ENCODE results near the gene RAB4B.

Gene RAB4B

DNA sequence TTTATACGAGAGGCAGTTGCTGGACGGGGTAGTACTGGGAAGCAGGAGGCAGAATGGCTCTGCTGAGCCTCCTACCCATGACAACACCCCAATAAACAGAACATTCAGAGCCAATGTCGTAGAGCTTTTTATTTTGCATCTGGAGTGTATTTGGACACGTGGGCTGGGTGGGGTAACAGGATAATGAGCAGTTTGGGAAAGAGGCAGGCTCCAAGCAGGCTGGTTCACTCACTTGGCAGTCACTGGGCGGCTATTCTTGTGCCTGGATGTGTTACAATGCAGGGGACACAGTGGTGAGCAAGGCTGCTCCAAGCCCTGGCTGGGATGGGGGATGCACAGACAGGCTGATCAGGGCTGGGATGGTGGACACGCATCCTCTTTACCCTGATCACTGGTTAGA lies 37.3 kb upstream of the RAB4B start:
- Histone ChIP-seq H3K4me1 (ENCODE audit: control insufficient read depth, insufficient read depth, low read length) (no peaks in the 10 kb centered on the region), H3K27ac (ENCODE audit: insufficient read depth, low read depth, low read length, poor library complexity, severe bottlenecking) (no peak overlapping the region), H3K27me3 (ENCODE audit: control insufficient read depth, insufficient read depth, low read length, poor library complexity, severe bottlenecking) (no peaks in the 10 kb centered on the region), H3K4me3 (ENCODE audit: insufficient read depth, low read depth, low read length) (no peak overlapping the region), H3K9me3 (ENCODE audit: control insufficient read depth, low read length) (no peaks in the 10 kb centered on the region), H3K36me3 (ENCODE audit: control insufficient read depth, insufficient read depth, low read length) (peaks cover 13% of the 10 kb centered on the region)
- WGBS, 2 experiments = 91% methylated on average over 6 of the region's 6 CpGs

DNA sequence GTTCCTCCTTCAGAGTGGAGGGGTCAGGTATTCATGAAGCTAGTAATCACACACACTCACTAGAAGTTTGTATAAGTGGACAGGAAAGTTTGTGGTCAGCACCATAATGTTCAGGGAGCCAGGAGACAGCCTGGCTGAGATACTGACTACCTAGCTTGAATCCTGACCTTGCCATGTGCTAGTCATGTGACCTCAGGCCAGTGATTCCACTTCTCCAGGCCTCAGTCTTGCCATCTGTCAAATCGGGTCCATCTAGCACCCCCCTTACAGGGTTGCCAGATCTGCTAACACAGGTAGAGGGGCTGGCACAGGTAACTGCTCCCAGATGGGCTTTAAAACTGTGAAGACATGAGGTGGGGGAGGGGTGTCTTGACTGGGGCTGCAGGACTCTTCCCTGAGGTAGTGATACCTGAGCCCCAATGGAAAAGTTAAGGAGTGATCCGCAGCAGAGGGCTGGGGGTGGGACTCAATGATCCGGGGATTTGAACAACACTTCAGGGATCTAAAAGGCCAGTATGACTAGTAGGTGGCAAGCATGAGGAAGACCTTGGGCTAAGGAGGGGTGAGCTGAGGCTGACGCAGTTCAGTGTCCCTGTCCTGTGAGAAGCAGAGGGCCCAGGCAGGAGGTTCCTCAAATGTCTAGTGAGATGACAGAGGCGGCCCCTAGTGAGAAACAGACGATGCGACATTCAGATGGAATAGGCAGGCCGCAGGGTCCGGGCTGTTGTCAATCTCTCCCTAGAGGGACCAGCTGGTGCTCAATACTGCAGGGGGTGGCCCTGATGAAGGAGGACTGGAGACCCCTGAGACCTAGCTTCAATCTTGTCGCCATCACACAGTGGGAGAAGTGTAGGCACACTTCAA lies 36.3 kb upstream of the RAB4B start:
- H3K27ac ChIP-seq (ENCODE audit: insufficient read depth, low read depth, low read length, poor library complexity, severe bottlenecking) = no peak overlapping the region
- H3K4me1 ChIP-seq (ENCODE audit: control insufficient read depth, insufficient read depth, low read length) = no peaks in the 10 kb centered on the region
- H3K36me3 ChIP-seq (ENCODE audit: control insufficient read depth, insufficient read depth, low read length) = peaks cover 13% of the 10 kb centered on the region
- WGBS, 2 experiments = 91 to 92% methylated on average over 10 of the region's 10 CpGs
- no peaks in the 10 kb centered on the region for H3K27me3 ChIP-seq (ENCODE audit: control insufficient read depth, insufficient read depth, low read length, poor library complexity, severe bottlenecking)
- H3K9me3 ChIP-seq (ENCODE audit: control insufficient read depth, low read length) = no peaks in the 10 kb centered on the region
- no peak overlapping the region for H3K4me3 ChIP-seq (ENCODE audit: insufficient read depth, low read depth, low read length)

DNA sequence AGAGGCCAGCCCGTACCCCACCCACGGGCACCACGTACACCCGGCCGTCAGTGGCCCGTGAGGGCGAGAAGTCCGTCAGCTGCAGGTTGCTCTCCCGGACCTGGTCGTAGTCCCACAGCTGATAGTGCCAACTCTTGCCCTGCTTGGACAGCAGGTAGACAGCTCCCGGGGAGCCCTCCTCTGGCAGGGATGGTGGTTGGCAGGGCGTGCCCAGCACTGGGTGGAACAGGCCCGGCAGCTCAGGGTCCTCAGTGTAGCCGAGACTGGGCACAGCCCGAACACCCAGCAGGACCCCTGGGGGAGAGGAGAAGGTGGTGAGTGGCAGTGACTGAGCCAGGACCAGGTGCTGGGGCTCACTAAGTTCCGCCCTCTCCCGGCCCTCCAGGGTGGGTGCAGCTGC lies 35.6 kb upstream of the RAB4B start:
- Histone ChIP-seq H3K4me3 (ENCODE audit: insufficient read depth, low read depth, low read length) (no peak overlapping the region), H3K9me3 (ENCODE audit: control insufficient read depth, low read length) (no peaks in the 10 kb centered on the region), H3K27ac (ENCODE audit: insufficient read depth, low read depth, low read length, poor library complexity, severe bottlenecking) (no peak overlapping the region), H3K36me3 (ENCODE audit: control insufficient read depth, insufficient read depth, low read length) (peaks cover 7% of the 10 kb centered on the region), H3K4me1 (ENCODE audit: control insufficient read depth, insufficient read depth, low read length) (no peaks in the 10 kb centered on the region), H3K27me3 (ENCODE audit: control insufficient read depth, insufficient read depth, low read length, poor library complexity, severe bottlenecking) (no peaks in the 10 kb centered on the region)
- 95% methylated on average over 17 of the region's 17 CpGs for WGBS, 2 experiments

DNA sequence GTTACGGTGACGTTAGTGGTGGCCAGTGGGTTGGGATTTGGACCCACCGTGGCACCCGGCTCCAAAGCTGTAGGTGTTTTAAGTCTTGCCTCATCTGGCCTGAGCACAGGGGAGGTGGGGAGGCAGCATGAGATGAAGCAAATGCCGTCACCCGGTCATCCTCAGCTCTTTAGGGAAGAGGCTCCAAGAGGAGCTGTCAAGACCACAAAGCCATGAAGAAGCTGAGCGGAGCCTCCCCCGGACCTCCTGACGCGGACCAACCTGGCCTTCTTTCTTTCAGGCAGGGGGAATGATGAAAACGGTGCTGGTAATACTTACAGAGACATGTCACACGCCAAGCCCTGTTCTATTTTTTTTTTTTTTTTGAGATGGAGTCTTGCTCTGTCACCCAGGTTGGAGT lies 35.2 kb upstream of the RAB4B start:
- H3K36me3 ChIP-seq (ENCODE audit: control insufficient read depth, insufficient read depth, low read length) = peaks cover 5% of the 10 kb centered on the region
- H3K4me3 ChIP-seq (ENCODE audit: insufficient read depth, low read depth, low read length) = no peak overlapping the region
- H3K27me3 ChIP-seq (ENCODE audit: control insufficient read depth, insufficient read depth, low read length, poor library complexity, severe bottlenecking) = no peaks in the 10 kb centered on the region
- no peak overlapping the region for H3K27ac ChIP-seq (ENCODE audit: insufficient read depth, low read depth, low read length, poor library complexity, severe bottlenecking)
- H3K9me3 ChIP-seq (ENCODE audit: control insufficient read depth, low read length) = no peaks in the 10 kb centered on the region
- WGBS, 2 experiments = 94 to 96% methylated on average over 12 of the region's 12 CpGs
- no peaks in the 10 kb centered on the region for H3K4me1 ChIP-seq (ENCODE audit: control insufficient read depth, insufficient read depth, low read length)

DNA sequence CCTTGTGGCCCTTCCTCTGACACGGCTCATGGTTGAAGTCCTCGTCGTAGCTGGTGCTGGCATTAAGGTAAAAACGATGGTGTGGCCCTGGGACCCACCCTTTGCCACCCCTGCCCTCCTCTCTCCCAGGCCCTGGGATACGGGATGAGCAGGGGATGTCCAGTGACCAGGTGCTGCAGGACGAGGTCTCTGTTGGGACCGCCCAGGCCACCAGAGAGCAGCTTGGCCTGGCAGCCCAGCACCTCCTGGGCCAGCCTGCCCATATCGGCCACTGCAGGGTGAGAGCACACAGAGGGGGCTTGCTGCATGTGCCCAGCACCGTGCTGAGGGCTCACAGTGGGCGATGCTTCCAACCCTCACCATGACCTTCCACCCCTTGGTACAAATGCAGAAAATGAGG lies 34.1 kb upstream of the RAB4B start:
- WGBS, 2 experiments = 94 to 95% methylated on average over 10 of the region's 10 CpGs
- Histone ChIP-seq H3K4me3 (ENCODE audit: insufficient read depth, low read depth, low read length) (no peak overlapping the region), H3K9me3 (ENCODE audit: control insufficient read depth, low read length) (no peaks in the 10 kb centered on the region), H3K27me3 (ENCODE audit: control insufficient read depth, insufficient read depth, low read length, poor library complexity, severe bottlenecking) (no peaks in the 10 kb centered on the region), H3K27ac (ENCODE audit: insufficient read depth, low read depth, low read length, poor library complexity, severe bottlenecking) (no peak overlapping the region), H3K4me1 (ENCODE audit: control insufficient read depth, insufficient read depth, low read length) (no peaks in the 10 kb centered on the region), H3K36me3 (ENCODE audit: control insufficient read depth, insufficient read depth, low read length) (peaks cover 5% of the 10 kb centered on the region)

DNA sequence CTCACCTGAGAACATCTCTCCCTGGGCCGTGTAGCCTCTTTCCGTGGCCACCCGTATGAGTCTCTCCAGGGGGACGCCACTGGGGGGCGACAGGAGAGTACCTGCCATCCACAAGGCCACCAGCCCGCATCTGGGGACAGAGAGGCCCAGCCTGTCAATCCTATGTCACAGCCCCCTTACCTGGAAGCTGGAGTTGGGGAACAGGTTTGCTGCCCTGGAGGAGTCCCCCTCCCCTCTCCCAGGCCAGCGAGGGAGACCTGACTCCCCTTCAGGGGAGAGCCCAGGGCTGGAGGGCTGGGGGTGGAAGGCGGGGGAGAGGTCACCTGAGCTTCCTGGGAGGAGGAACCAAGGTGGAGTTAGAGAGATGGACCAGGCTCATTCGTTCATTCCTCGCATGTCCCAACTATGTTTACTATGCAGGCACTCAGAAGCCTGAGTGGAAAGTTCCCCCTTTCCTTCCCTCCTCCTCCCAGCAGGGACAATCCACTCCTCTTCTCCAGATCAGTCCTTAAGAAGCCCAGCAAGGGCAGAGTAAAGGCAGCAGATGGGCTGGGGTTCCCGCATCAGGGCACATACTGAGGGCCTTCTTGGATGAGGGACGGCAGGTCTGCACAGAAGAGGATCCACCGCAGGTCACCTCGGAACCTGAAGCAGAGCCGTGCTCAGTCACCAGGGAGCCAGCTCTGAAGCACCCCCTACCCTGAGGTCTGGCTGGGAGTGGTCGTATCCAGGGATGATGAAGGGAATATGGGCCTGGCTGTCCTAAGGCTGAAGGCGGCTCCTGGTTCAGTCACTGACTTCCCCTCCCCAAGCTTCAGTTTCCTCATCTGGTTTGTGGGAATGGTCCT lies 33.3 kb upstream of the RAB4B start:
- peaks cover 8% of the 10 kb centered on the region for H3K4me1 ChIP-seq (ENCODE audit: control insufficient read depth, insufficient read depth, low read length)
- peak overlapping the region; percentile 26 for H3K27ac ChIP-seq (ENCODE audit: insufficient read depth, low read depth, low read length, poor library complexity, severe bottlenecking)
- no peaks in the 10 kb centered on the region for H3K9me3 ChIP-seq (ENCODE audit: control insufficient read depth, low read length)
- no peaks in the 10 kb centered on the region for H3K27me3 ChIP-seq (ENCODE audit: control insufficient read depth, insufficient read depth, low read length, poor library complexity, severe bottlenecking)
- WGBS, 2 experiments = 78 to 81% methylated on average over 17 of the region's 17 CpGs
- peaks cover 5% of the 10 kb centered on the region for H3K36me3 ChIP-seq (ENCODE audit: control insufficient read depth, insufficient read depth, low read length)
- H3K4me3 ChIP-seq (ENCODE audit: insufficient read depth, low read depth, low read length) = no peak overlapping the region

DNA sequence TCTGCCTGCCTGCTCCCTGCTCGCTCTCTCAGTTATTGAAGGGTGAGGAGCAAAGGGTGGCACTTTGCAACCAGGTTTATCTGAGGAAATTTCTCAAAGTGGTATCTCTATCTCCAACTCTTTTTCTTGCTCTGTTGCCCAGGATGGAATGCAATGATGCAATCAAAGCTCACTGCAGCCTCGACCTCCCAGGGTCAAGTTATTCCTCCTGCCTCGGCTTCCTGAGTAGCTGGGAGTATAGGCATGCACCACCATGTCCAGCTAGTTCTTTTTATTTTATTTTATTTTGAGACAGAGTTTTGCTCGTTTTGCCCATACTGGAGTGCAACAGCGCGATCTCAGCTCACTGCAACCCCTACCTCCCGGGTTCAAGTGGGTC lies 32.7 kb upstream of the RAB4B start:
- WGBS, 2 experiments = 85 to 89% methylated on average over 7 of the region's 7 CpGs
- Histone ChIP-seq H3K4me1 (ENCODE audit: control insufficient read depth, insufficient read depth, low read length) (peaks cover 9% of the 10 kb centered on the region), H3K36me3 (ENCODE audit: control insufficient read depth, insufficient read depth, low read length) (peaks cover 5% of the 10 kb centered on the region), H3K27me3 (ENCODE audit: control insufficient read depth, insufficient read depth, low read length, poor library complexity, severe bottlenecking) (no peaks in the 10 kb centered on the region), H3K4me3 (ENCODE audit: insufficient read depth, low read depth, low read length) (no peak overlapping the region), H3K9me3 (ENCODE audit: control insufficient read depth, low read length) (no peaks in the 10 kb centered on the region), H3K27ac (ENCODE audit: insufficient read depth, low read depth, low read length, poor library complexity, severe bottlenecking) (peak overlapping the region; percentile 26)

DNA sequence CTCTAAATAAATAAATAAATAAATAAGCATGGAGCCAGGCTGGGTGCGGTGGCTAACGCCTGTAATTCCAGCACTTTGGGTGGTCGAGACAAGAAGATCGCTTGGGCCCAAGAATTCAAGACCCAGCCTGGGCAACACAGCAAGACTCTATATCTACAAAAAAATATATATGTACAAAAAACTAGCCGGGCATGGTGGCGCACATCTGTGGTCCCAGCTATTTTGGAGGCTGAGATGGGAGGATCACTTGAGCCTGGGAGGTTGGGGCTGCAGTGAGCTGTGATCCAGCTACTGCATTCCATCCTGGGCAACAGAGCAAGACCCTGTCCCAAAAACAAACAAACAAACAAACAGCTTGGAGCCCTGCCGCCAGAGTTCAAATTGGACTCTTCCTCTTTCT lies 30.5 kb upstream of the RAB4B start:
- Histone ChIP-seq H3K27ac (ENCODE audit: insufficient read depth, low read depth, low read length, poor library complexity, severe bottlenecking) (no peak overlapping the region), H3K9me3 (ENCODE audit: control insufficient read depth, low read length) (no peaks in the 10 kb centered on the region), H3K4me1 (ENCODE audit: control insufficient read depth, insufficient read depth, low read length) (peaks cover 9% of the 10 kb centered on the region), H3K36me3 (ENCODE audit: control insufficient read depth, insufficient read depth, low read length) (peaks cover 5% of the 10 kb centered on the region), H3K27me3 (ENCODE audit: control insufficient read depth, insufficient read depth, low read length, poor library complexity, severe bottlenecking) (no peaks in the 10 kb centered on the region), H3K4me3 (ENCODE audit: insufficient read depth, low read depth, low read length) (no peak overlapping the region)
- 95 to 99% methylated on average over 7 of the region's 7 CpGs for WGBS, 2 experiments

DNA sequence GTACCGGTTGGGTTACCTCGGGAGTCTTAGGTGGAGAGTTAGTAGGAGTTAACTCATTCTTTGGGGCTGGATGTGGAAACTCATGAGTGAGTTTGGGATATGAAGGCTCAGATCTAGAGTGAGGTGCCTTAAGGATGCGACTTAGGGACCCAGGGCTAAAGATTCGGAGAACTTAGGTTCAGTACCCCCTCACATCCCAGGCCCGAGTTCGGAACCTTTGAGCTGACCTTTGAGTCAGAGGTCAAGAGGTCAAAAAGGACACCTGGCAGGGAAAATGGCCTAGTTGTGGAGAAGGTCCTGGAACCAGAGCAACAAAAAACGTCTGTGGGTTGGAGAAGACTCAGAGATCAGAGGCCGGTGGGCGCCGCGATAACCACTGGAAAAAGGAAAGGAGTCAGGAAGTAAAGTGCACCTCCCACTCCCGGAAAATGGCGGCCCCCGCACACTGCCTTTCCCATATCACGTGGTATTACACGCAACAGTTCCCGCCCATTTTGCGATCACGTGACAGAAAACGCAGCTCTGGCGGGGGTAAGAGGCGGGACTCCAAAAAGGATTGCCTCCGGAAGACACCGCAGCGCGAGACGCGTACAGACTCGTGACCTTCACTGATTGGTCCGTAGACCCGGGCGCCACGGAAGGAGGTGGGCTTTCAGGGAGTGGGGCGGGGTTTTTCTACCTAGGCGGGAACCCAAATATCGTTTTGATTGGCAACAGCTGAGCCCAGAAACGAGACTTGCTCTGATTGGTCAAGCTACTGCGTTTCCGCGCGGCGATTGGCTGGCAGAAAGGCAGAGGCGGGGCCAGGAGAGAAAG lies 27.8 kb upstream of the RAB4B start, which contains the start of gene ACTMAP:
TSS of gene ACTMAP (minus strand) at position 420 of the 816 bp plus-strand sequence. CDS start 674 bp downstream, outside the sequence.
- Histone ChIP-seq H3K4me3 (ENCODE audit: insufficient read depth, low read depth, low read length) (peak within 1 kb of the TSS; percentile 94), H3K4me1 (ENCODE audit: control insufficient read depth, insufficient read depth, low read length) (peaks cover 12% of the 10 kb centered on the region), H3K27ac (ENCODE audit: insufficient read depth, low read depth, low read length, poor library complexity, severe bottlenecking) (peak within 1 kb of the TSS; percentile 88), H3K9me3 (ENCODE audit: control insufficient read depth, low read length) (no peaks in the 10 kb centered on the region), H3K36me3 (ENCODE audit: control insufficient read depth, insufficient read depth, low read length) (peaks cover 14% of the 10 kb centered on the region), H3K27me3 (ENCODE audit: control insufficient read depth, insufficient read depth, low read length, poor library complexity, severe bottlenecking) (no peaks in the 10 kb centered on the region)
- WGBS, 2 experiments = 1 to 2% methylated on average over 43 of the region's 43 CpGs

Data from ectodermal cell (in vitro differentiated cells).